Activated naive CD4-positive, alpha-beta T cell treated with anti-CD3 and anti-CD28 coated beads, Interleukin-2, amount 10 ng/mL, durations not matched to agents 7 days and 5 days (primary cell): Measurements from ENCODE around the gene FBXL17.
"Not testable (repeated sequence)": the region's sequence is repeated elsewhere in the genome, so short reads cannot be mapped to it uniquely, and the experiment has no call there.

ENCODE experiments used
- CTCF ChIA-PET: fragments of 350-600 bp; sonication (Branson Sonifier 250); formaldehyde crosslinking; loops from one replicate; lab custom pipeline; 2021; ENCODE audit warnings: antibody characterized with exemption; lab: Charles Lee
- DNase-seq: peaks from one replicate; pipeline ENCODE4 v3.0.0-alpha.2; 2020
- H3K27ac Mint-ChIP-seq: one replicate; pipeline ENCODE4 v1.8.0; 2021; ENCODE audit warnings: mild to moderate bottlenecking, moderate library complexity, mixed read lengths
- H3K27me3 Mint-ChIP-seq: one replicate; pipeline ENCODE4 v1.8.0; 2021; ENCODE audit warnings: mild to moderate bottlenecking, mixed read lengths
- H3K36me3 Mint-ChIP-seq: one replicate; pipeline ENCODE4 v1.8.0; 2021; ENCODE audit warnings: mixed read lengths
- H3K4me1 Mint-ChIP-seq: one replicate; pipeline ENCODE4 v1.8.0; 2021; ENCODE audit warnings: mixed read lengths
- H3K4me3 Mint-ChIP-seq: one replicate; pipeline ENCODE4 v1.8.0; 2021; ENCODE audit warnings: mild to moderate bottlenecking, moderate library complexity, mixed read lengths
- H3K9me3 Mint-ChIP-seq: one replicate; pipeline ENCODE4 v1.8.0; 2021; ENCODE audit warnings: mixed read lengths

FBXL17 gene

GRCh38 chr5:108311682-108312081 is 70.2 kb downstream of the FBXL17 start:
- CTCF ChIA-PET: no interaction called here
- no peak overlapping the region for H3K27ac Mint-ChIP-seq
- DNase-seq: no peak
- no peaks in the 10 kb centered on the region for H3K9me3 Mint-ChIP-seq
- no peaks in the 10 kb centered on the region for H3K4me1 Mint-ChIP-seq
- peaks cover 3% of the 10 kb centered on the region for H3K36me3 Mint-ChIP-seq
- no peak overlapping the region for H3K4me3 Mint-ChIP-seq
- H3K27me3 Mint-ChIP-seq: no peaks in the 10 kb centered on the region

DNA sequence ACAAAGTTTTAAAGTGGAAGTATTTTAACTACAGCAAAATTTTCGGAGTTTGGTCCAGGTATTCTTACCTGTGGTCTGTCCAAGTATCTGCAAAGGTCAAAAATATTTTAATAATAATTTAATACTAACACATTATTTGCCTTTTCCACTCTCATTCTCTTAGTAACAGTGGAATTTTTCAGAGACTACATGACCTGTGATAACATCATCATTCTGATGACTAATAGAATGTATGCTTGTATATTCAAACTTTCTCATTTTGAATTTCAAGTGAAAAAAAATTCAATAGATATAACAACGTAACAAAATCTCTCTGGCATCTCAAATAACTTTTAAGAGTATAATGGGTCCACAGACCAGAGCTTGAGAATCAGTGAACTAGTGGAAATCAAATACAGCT is 78.3 kb downstream of the FBXL17 start:
- CTCF ChIA-PET: no interaction called here
- no peaks in the 10 kb centered on the region for H3K27me3 Mint-ChIP-seq
- no peaks in the 10 kb centered on the region for H3K4me1 Mint-ChIP-seq
- H3K9me3 Mint-ChIP-seq: no peaks in the 10 kb centered on the region
- H3K4me3 Mint-ChIP-seq: no peak overlapping the region
- DNase-seq: no peak
- no peaks in the 10 kb centered on the region for H3K36me3 Mint-ChIP-seq
- no peak overlapping the region for H3K27ac Mint-ChIP-seq

DNA sequence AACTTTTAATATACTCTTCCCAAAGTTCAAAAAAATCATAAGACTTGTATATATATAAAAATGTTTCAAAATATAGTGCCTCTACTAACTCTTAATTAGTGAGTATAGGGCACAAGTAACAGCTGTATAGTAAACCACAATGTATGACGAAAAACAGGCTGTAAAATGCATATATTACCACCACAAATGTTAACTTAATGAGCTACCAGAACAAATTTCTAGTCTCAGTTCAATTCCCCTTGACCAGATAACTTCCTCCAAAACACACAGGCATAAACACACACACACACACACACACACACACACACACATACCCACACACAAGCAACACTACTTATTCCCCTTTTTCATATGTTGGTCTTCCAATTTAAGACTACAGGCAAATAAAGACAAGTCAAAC is 78.8 kb downstream of the FBXL17 start:
- Mint-ChIP-seq H3K4me1 (no peaks in the 10 kb centered on the region), H3K9me3 (no peaks in the 10 kb centered on the region), H3K4me3 (no peak overlapping the region), H3K27ac (no peak overlapping the region), H3K27me3 (no peaks in the 10 kb centered on the region), H3K36me3 (no peaks in the 10 kb centered on the region)
- CTCF ChIA-PET: no interaction called here
- DNase-seq: no peak

DNA sequence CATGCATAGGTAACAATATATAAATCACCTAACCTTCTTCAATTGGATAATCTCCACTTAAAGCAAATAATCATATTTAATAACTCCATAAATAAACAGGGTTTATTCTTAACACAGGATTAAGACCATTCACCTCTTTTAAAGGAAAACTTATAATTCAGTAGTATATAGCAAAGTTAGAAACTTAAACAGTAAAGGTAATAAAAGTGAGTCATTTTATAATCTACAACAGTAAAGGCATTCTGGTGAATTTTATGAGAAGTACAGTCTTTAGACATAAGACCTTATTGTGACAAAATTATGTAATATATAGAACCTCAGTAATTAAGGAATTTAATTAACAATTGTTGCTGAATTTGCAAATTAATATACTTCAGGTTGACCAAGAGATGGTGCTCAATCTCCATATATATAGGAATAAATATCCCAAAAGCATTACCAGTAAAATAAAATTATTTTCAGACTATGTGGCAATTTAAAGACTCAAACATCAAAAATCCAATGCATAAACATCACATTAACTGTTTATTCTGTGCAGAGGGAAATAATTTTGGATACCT is 84.8 kb downstream of the FBXL17 start:
- CTCF ChIA-PET: no interaction called here
- Mint-ChIP-seq H3K27me3 (no peaks in the 10 kb centered on the region), H3K4me1 (no peaks in the 10 kb centered on the region), H3K36me3 (no peaks in the 10 kb centered on the region), H3K4me3 (no peak overlapping the region), H3K9me3 (no peaks in the 10 kb centered on the region), H3K27ac (no peak overlapping the region)
- no peak for DNase-seq

GRCh38 chr5:108295578-108296368 is 86.1 kb downstream of the FBXL17 start:
- DNase-seq: no peak
- no peaks in the 10 kb centered on the region for H3K36me3 Mint-ChIP-seq
- CTCF ChIA-PET: interaction anchor here (0.7 kb wide), 1 partner anchor 955 kb away, joined by 3 read pairs; no protein-coding TSS in a partner anchor
- no peak overlapping the region for H3K4me3 Mint-ChIP-seq
- no peaks in the 10 kb centered on the region for H3K9me3 Mint-ChIP-seq
- no peaks in the 10 kb centered on the region for H3K4me1 Mint-ChIP-seq
- no peaks in the 10 kb centered on the region for H3K27me3 Mint-ChIP-seq
- no peak overlapping the region for H3K27ac Mint-ChIP-seq

- H3K27ac Mint-ChIP-seq: no peak overlapping the region
- no peak overlapping the region for H3K4me3 Mint-ChIP-seq
- no peak for DNase-seq
- peaks cover 10% of the 10 kb centered on the region for H3K36me3 Mint-ChIP-seq
- no peaks in the 10 kb centered on the region for H3K27me3 Mint-ChIP-seq
- peaks cover 5% of the 10 kb centered on the region for H3K4me1 Mint-ChIP-seq
- peaks cover 9% of the 10 kb centered on the region for H3K9me3 Mint-ChIP-seq
- CTCF ChIA-PET: no interaction called here
Measured at GRCh38 chr5:108280960-108281569, 100.8 kb downstream of the FBXL17 start.

DNA sequence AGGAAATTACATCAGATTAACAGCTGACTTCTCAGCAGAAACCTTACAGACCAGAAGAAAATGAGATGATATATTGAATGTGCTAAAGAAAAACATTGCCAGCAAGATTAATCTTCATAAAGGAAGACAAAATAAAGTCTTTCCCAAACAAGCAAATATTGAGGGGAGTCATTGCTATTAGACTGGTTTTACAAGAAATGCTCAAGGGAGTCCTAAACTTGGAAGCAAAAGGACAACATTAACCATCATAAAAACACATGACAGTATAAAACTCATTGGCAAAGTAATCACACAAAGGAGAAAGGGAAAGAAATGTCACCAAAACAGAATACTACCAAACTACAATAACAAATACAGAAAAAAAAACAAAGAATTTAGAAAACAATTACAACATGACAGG is 101.7 kb downstream of the FBXL17 start:
- CTCF ChIA-PET: no interaction called here
- Mint-ChIP-seq H3K4me3 (no peak overlapping the region), H3K27ac (no peak overlapping the region), H3K4me1 (peaks cover 5% of the 10 kb centered on the region), H3K27me3 (no peaks in the 10 kb centered on the region), H3K9me3 (peaks cover 9% of the 10 kb centered on the region), H3K36me3 (peaks cover 10% of the 10 kb centered on the region)
- DNase-seq: no peak

GRCh38 chr5:108278285-108279240 is 103.3 kb downstream of the FBXL17 start:
- H3K36me3 Mint-ChIP-seq: peaks cover 10% of the 10 kb centered on the region
- CTCF ChIA-PET: interaction anchor here (0.8 kb wide), 1 partner anchor 18 kb away, joined by 4 read pairs; no protein-coding TSS in a partner anchor
- DNase-seq: no peak
- peaks cover 5% of the 10 kb centered on the region for H3K4me1 Mint-ChIP-seq
- no peak overlapping the region for H3K4me3 Mint-ChIP-seq
- H3K9me3 Mint-ChIP-seq: peaks cover 9% of the 10 kb centered on the region
- no peak overlapping the region for H3K27ac Mint-ChIP-seq
- H3K27me3 Mint-ChIP-seq: no peaks in the 10 kb centered on the region

DNA sequence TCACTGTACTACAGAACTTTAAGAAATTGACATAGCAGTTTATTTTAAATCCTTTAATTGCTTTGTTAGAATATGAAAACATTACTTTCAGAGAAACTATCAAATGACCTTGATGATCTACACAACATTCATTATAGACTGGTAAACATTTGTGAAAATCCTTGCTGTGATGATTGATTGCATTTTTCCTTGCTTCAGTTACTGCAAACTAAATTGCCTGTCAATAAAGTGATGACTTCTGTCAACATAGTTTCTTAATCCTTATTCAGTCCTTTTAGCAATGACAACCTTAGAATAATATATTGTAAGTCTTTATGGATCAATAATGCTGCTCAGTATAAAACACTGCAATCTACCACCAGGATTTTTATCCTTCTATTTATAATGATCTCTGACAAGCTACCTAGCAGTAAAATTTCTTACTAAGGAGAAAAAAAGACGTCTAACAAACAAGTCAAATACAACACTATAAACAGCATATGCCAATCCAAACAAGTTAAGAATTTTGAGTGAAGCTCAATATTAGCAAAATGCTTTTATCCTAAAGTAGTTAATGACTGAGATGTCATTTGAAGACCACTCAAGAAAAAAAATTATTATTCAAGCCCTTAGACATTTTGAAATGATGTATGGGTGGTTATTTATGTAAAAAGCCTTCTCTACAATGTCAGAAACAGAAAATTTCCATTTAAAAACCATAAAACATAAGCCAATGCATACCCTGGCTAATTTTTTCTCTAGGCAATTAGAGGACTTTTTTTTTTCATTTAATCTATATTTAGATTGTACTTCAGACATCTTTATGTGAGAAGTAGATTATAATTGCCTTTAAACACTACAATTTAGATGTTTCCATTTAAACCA is 105.5 kb downstream of the FBXL17 start:
- H3K27me3 Mint-ChIP-seq: no peaks in the 10 kb centered on the region
- CTCF ChIA-PET: interaction anchor here (1.1 kb wide), 1 partner anchor 16 kb away, joined by 4 read pairs; no protein-coding TSS in a partner anchor
- no peak for DNase-seq
- H3K36me3 Mint-ChIP-seq: peaks cover 2% of the 10 kb centered on the region
- H3K27ac Mint-ChIP-seq: no peak overlapping the region
- H3K4me1 Mint-ChIP-seq: peaks cover 5% of the 10 kb centered on the region
- H3K4me3 Mint-ChIP-seq: no peak overlapping the region
- H3K9me3 Mint-ChIP-seq: peaks cover under 1% of the 10 kb centered on the region

DNA sequence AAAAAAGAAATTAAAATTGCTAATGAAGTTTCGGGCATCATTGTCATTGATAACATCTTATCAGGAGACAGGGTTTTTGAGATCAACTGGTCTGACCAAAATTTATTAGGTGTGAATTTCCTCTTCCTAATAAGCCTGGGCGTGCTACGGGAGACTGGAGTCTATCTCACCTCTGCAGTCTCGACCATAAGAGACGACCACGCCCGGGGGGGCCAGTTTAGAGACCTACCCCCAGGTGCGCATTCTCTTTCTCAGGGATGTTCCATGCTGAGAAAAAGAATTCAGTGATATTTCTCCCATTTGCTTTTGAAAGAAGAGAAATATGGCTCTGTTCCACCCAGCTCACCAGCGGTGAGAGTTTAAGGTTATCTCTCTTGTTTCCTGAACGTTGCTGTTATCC is 107.8 kb downstream of the FBXL17 start:
- H3K4me1 Mint-ChIP-seq, CTCF ChIA-PET, H3K9me3 Mint-ChIP-seq, H3K27me3 Mint-ChIP-seq, DNase-seq, H3K36me3 Mint-ChIP-seq, H3K27ac Mint-ChIP-seq, H3K4me3 Mint-ChIP-seq: not testable (repeated sequence)

GRCh38 chr5:108271127-108271526 is 110.8 kb downstream of the FBXL17 start:
- no peaks in the 10 kb centered on the region for H3K9me3 Mint-ChIP-seq
- CTCF ChIA-PET: no interaction called here
- H3K27me3 Mint-ChIP-seq: no peaks in the 10 kb centered on the region

DNA sequence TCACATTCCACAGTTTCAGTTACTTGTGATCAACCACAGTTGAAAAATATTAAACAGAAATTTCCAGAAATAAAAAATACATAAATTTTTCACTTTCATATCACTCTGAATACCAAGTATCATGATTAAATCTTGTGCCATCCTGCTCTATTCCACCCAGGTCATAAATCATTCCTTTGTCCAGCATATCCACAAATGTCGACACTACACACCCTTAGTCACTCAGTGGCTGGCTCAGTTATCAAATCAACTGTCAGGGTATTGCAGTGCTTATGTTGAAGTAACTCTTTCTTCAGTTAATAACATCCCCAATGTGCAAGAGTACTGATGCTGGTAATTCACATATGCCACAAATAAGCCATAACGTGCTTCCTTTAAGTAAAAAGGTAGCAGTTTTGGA is 115.7 kb downstream of the FBXL17 start:
- CTCF ChIA-PET: no interaction called here

More at GRCh38 chr5:108271127-108271526, 110.8 kb downstream of the FBXL17 start:
- no peak for DNase-seq
- H3K4me3 Mint-ChIP-seq: no peak overlapping the region
- no peak overlapping the region for H3K27ac Mint-ChIP-seq
- no peaks in the 10 kb centered on the region for H3K36me3 Mint-ChIP-seq
- no peaks in the 10 kb centered on the region for H3K4me1 Mint-ChIP-seq

DNA sequence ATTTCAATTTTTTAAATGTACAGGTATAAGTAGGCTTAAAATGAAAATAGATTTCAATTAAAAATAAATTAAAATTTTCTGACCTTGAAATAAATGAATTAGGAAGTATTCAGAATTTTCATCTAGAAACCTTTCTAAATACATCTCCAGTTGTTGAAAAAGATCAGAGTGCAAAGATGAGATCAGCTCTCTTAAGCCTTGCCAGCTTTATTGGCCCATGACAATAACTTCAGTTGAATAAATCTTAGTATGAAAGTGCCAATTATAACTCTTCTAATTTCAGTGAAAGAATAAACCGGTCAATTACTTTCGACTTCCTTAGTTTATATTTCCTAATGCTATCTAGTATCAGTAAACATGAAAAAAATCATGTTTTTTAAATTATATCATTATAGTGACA is 117.4 kb downstream of the FBXL17 start:
- Mint-ChIP-seq H3K4me1 (no peaks in the 10 kb centered on the region), H3K36me3 (no peaks in the 10 kb centered on the region), H3K27ac (no peak overlapping the region), H3K9me3 (no peaks in the 10 kb centered on the region), H3K27me3 (no peaks in the 10 kb centered on the region), H3K4me3 (no peak overlapping the region)
- no peak for DNase-seq
- CTCF ChIA-PET: no interaction called here

More for the DNA sequence above, 115.7 kb downstream of the FBXL17 start:
- Mint-ChIP-seq H3K36me3 (no peaks in the 10 kb centered on the region), H3K4me3 (no peak overlapping the region), H3K9me3 (no peaks in the 10 kb centered on the region), H3K27ac (no peak overlapping the region), H3K4me1 (no peaks in the 10 kb centered on the region), H3K27me3 (no peaks in the 10 kb centered on the region)
- DNase-seq: no peak
